Hepatocyte (in vitro differentiated cells): Measurements from ENCODE around the gene NPM3. TPM values are rescaled to one million over a fixed set of nuclear protein-coding genes. Genes with fewer than 3 reads are reported as not detected.

Experiments
- DNase-seq: peaks from one replicate; pipeline ENCODE4 v3.0.0-alpha.2; 2016; ENCODE audit warnings: low spot score
- H2AFZ ChIP-seq: fragments of 200-600 bp; sonication (generic); 2 replicates; pipeline ENCODE4 v1.6.0; 2016; ENCODE audit warnings: antibody characterized with exemption, mild to moderate bottlenecking
- H3K27ac ChIP-seq: fragments of 200-600 bp; sonication (generic); 2 replicates; pipeline ENCODE4 v1.5.1; 2016; ENCODE audit warnings: mild to moderate bottlenecking
- H3K27me3 ChIP-seq: fragments of 200-600 bp; sonication (generic); 2 replicates; pipeline ENCODE4 v1.6.1; 2016
- H3K36me3 ChIP-seq: fragments of 200-600 bp; sonication (generic); replicated peaks from 2 replicates; pipeline ENCODE4 v1.5.1; 2016; ENCODE audit warnings: low read depth; ENCODE audit not compliant: insufficient read depth
- H3K4me1 ChIP-seq: fragments of 200-600 bp; sonication (generic); 2 replicates; pipeline ENCODE4 v1.5.1; 2016; ENCODE audit warnings: mild to moderate bottlenecking, moderate library complexity; ENCODE audit not compliant: insufficient read depth
- H3K4me2 ChIP-seq: fragments of 200-600 bp; sonication (generic); 2 replicates; pipeline ENCODE4 v1.6.0; 2016
- H3K4me3 ChIP-seq: fragments of 200-600 bp; sonication (generic); 2 replicates; pipeline ENCODE4 v1.5.1; 2016; ENCODE audit warnings: mild to moderate bottlenecking
- H3K79me2 ChIP-seq: fragments of 200-600 bp; sonication (generic); 2 replicates; pipeline ENCODE4 v1.6.0; 2017; ENCODE audit warnings: mild to moderate bottlenecking
- H3K9me2 ChIP-seq: fragments of 200-600 bp; sonication (generic); replicated peaks from 2 replicates; pipeline ENCODE4 v1.6.0; 2017; ENCODE audit warnings: mild to moderate bottlenecking; ENCODE audit not compliant: insufficient read depth
- H3K9me3 ChIP-seq: fragments of 200-600 bp; sonication (generic); 2 replicates; pipeline ENCODE4 v1.5.1; 2016; ENCODE audit warnings: low read depth, mild to moderate bottlenecking
- H4K20me1 ChIP-seq: fragments of 200-600 bp; sonication (generic); 2 replicates; pipeline ENCODE4 v1.6.0; 2016; ENCODE audit warnings: mild to moderate bottlenecking; ENCODE audit not compliant: insufficient read depth, poor library complexity, severe bottlenecking
- EZH2 ChIP-seq: fragments of 200-600 bp; sonication (generic); IDR thresholded peaks from 2 replicates; pipeline ENCODE4 v1.6.1; 2016; ENCODE audit warnings: antibody characterized with exemption, mild to moderate bottlenecking, borderline replicate concordance
- EZH2phosphoT487 ChIP-seq: fragments of 200-600 bp; sonication (generic); IDR thresholded peaks from one replicate; pipeline ENCODE4 v1.6.1; 2018; ENCODE audit warnings: antibody characterized with exemption, mild to moderate bottlenecking, low read depth, moderate library complexity; ENCODE audit not compliant: unreplicated experiment, severe bottlenecking
- WGBS: methylation state at CpG from one replicate; pipeline ENCODE4 v1.1.6; 2016; ENCODE audit warnings: low lambda C conversion rate; ENCODE audit errors: missing lambda C conversion rate; 5-methylcytosine and 5-hydroxymethylcytosine counted together
- polyA plus RNA-seq: library from polyadenylated mRNA; unstranded; fragments of >200 nt; fragmentation: Nextera tagmentation; extraction: Ambion mirVana; gene quantifications from 2 replicates; pipeline ENCODE4 v1.2.1, GENCODE V29; 2016
- total RNA-seq: library from RNA; depleted of rRNA; stranded (reverse); fragments of >200 nt; gene quantifications from 2 replicates; pipeline ENCODE4 v1.2.3, GENCODE V29; 2014
- TF ChIP-seq, protein P1 (sequence below): fragments of 200-600 bp; sonication (generic); IDR thresholded peaks from 2 replicates; pipeline ENCODE4 v1.5.1; 2016; ENCODE audit warnings: antibody characterized with exemption, mild to moderate bottlenecking; ENCODE audit not compliant: poor library complexity

Gene NPM3
- total and polyA plus RNA-seq, 2 experiments from 2014 or later, result 5.1 to 69.4 TPM

DNA sequence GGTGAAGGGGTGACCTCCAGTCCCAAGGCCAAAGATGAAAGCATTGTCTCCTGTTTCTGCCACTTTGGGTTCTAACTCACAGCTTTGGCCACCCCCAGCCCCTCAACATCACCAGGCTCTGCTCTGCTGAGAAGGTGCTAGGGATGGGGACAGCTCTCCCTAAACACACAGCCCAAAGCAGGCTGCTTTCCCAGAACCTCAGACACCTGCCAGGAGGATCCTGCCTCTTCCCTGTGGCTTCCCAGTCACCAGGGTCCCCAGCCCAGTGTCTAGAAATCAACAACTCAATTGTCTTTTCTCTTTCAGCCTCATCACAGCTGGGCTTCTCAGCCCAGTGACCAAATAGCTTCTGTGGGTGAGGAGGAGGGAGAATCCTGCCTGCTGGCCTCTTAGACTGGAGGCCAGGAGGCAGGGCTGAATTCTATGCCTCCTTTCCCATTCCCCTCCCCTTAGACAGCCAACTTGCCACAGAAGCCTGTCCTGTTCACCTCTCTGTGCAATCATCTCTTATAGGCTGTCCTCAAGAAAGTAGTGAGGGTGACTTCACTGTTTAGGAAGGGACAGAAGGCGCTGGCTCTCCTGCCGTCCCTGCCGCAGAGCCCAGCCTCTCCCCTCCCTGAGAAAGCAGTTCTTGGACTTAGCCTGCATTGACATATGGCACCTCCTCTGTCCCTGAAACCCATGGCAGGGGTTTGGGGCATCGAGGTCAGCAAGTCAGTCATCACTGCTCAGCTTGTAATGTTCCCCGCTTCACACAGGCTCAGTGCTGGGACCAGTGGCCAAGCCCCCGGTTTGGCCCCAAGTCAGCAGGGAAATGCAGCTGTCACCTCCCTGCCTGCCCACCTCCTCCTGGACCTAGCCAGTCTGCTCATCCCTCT lies 11.0 kb downstream of the NPM3 start:
- Histone ChIP-seq H3K4me2 (no peak overlapping the region), H3K4me1 (peaks cover 6% of the 10 kb centered on the region), H4K20me1 (no peaks in the 10 kb centered on the region), H3K27me3 (peaks cover 77% of the 10 kb centered on the region), H3K36me3 (no peaks in the 10 kb centered on the region), H3K27ac (no peak overlapping the region), H3K9me2 (no peaks in the 10 kb centered on the region), H2AFZ (no peak overlapping the region), H3K79me2 (no peaks in the 10 kb centered on the region), H3K4me3 (no peak overlapping the region), H3K9me3 (no peaks in the 10 kb centered on the region)
- WGBS, result 88% methylated on average over 6 of the region's 6 CpGs
- TF ChIP-seq EZH2phosphoT487 (no peak), EZH2 (no peak)
- TF ChIP-seq, protein P1, sequence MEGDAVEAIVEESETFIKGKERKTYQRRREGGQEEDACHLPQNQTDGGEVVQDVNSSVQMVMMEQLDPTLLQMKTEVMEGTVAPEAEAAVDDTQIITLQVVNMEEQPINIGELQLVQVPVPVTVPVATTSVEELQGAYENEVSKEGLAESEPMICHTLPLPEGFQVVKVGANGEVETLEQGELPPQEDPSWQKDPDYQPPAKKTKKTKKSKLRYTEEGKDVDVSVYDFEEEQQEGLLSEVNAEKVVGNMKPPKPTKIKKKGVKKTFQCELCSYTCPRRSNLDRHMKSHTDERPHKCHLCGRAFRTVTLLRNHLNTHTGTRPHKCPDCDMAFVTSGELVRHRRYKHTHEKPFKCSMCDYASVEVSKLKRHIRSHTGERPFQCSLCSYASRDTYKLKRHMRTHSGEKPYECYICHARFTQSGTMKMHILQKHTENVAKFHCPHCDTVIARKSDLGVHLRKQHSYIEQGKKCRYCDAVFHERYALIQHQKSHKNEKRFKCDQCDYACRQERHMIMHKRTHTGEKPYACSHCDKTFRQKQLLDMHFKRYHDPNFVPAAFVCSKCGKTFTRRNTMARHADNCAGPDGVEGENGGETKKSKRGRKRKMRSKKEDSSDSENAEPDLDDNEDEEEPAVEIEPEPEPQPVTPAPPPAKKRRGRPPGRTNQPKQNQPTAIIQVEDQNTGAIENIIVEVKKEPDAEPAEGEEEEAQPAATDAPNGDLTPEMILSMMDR, result no peak
- DNase-seq, result no peak

DNA sequence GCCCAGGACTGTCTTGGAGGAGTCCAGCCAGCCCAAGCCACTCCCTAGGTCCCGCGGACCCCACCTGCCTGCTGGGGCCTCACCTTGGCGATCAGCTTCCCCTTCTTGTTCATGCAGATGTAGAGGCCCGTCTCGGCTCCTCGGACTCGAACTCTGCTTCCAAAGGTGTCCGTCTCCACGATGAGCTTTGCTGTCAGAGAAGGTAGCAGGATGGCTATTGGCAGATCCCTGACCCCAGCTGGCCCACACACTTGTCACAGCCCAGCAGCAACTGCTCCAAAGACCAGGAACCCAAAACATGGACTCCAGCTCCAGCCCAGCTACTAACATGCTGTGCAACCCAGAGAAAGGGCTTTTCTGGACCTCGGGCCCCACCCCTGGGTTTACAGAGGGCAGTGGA lies 11.9 kb downstream of the NPM3 start:
- no peak for DNase-seq
- 95% methylated on average over 10 of the region's 10 CpGs for WGBS
- peaks cover 6% of the 10 kb centered on the region for H3K4me1 ChIP-seq

DNA sequence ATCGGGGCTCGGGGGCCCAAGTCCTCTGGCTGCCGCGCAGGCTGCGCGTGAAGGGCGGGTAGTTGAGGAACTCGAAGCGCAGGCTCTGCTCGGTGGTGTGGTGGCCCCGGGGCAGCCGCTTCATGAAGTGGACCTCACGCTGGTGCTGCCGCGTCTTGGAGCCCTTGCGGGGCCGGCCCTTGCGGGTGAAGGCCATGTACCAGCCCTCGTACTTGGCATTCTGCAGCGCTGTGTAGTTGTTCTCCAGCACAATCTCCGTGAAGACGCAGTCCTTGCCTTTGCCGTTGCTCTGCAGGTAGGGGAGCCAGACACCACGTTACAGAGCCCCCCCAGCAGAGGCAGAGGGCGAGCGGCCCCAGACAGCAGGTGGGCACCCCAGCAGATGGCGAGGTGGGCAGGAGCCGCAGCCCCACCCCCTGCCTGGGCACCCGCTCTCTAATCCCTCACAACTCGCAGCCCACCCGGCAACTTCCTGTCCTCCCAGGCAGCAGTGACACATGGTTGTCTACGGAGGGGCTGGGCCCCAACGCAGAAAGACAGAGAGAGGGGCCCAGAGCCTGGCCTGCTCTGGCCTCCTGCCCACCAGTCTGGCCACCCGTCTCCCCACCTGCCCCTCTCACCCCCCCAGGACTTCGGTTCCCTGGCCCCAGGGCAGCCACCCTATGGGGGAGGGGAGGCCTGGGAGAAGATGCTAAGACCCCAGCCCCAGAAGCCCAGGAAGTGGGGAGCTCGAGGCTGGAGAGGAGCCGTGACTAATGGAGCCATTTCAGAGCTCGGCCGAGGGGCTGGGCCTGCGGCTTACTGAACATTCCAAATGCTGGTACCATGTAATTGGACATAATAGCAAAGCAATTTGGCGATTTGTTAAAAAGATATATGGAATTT lies 12.7 kb downstream of the NPM3 start:
- H4K20me1 ChIP-seq, result no peaks in the 10 kb centered on the region
- H3K4me3 ChIP-seq, result no peak overlapping the region
- H3K36me3 ChIP-seq, result no peaks in the 10 kb centered on the region
- H3K9me2 ChIP-seq, result no peaks in the 10 kb centered on the region
- H2AFZ ChIP-seq, result no peak overlapping the region
- no peaks in the 10 kb centered on the region for H3K79me2 ChIP-seq
- H3K4me2 ChIP-seq, result no peak overlapping the region
- no peak for DNase-seq
- WGBS, result 88% methylated on average over 41 of the region's 41 CpGs
- no peaks in the 10 kb centered on the region for H3K9me3 ChIP-seq
- TF ChIP-seq EZH2phosphoT487 (no peak), EZH2 (no peak)
- TF ChIP-seq, protein P1, result no peak
- peaks cover 6% of the 10 kb centered on the region for H3K4me1 ChIP-seq
- H3K27me3 ChIP-seq, result peaks cover 78% of the 10 kb centered on the region
- H3K27ac ChIP-seq, result no peak overlapping the region

More for the DNA sequence above, 11.9 kb downstream of the NPM3 start:
- H4K20me1 ChIP-seq, result no peaks in the 10 kb centered on the region
- no peaks in the 10 kb centered on the region for H3K9me2 ChIP-seq
- no peak for TF ChIP-seq EZH2
- TF ChIP-seq, protein P1, result no peak
- no peak for TF ChIP-seq EZH2phosphoT487
- no peak overlapping the region for H3K27ac ChIP-seq
- no peak overlapping the region for H2AFZ ChIP-seq
- no peaks in the 10 kb centered on the region for H3K79me2 ChIP-seq
- no peaks in the 10 kb centered on the region for H3K9me3 ChIP-seq
- no peaks in the 10 kb centered on the region for H3K36me3 ChIP-seq
- peaks cover 76% of the 10 kb centered on the region for H3K27me3 ChIP-seq
- no peak overlapping the region for H3K4me2 ChIP-seq
- no peak overlapping the region for H3K4me3 ChIP-seq
